Measurements from ENCODE around the gene PLXNA4. TPM values are rescaled to one million over a fixed set of nuclear protein-coding genes. Genes with fewer than 3 reads are reported as not detected.

PLXNA4 gene
- total RNA-seq, 1 donor from 2014 or later: 16.2 TPM

DNA sequence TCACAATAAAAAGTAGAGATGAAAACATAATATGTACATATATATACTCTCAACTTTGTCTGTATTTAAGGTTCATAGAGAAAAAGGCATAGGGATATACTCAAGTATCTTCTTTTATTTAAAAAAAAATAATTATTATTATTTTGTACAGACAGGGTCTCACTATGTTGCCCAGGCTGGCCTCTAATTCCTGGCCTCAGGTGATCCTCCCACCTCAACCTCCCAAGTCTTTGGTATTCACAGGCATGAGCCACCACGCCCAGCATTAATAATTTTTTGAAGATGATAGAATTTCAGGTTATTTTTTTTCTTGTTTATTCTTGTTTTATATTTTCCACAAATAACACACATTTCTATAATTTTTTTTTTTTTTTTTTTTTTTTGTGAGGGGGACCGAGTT is 113.8 kb downstream of the PLXNA4 start:
- H3K27me3 Mint-ChIP-seq (ENCODE audit: unreplicated experiment): peaks cover 3% of the 10 kb centered on the region
- no peak for DNase-seq
- no peak overlapping the region for H3K4me3 Mint-ChIP-seq (ENCODE audit: unreplicated experiment)
- H3K9me3 Mint-ChIP-seq (ENCODE audit: unreplicated experiment): peaks cover 5% of the 10 kb centered on the region
- TF ChIP-seq, protein P1, sequence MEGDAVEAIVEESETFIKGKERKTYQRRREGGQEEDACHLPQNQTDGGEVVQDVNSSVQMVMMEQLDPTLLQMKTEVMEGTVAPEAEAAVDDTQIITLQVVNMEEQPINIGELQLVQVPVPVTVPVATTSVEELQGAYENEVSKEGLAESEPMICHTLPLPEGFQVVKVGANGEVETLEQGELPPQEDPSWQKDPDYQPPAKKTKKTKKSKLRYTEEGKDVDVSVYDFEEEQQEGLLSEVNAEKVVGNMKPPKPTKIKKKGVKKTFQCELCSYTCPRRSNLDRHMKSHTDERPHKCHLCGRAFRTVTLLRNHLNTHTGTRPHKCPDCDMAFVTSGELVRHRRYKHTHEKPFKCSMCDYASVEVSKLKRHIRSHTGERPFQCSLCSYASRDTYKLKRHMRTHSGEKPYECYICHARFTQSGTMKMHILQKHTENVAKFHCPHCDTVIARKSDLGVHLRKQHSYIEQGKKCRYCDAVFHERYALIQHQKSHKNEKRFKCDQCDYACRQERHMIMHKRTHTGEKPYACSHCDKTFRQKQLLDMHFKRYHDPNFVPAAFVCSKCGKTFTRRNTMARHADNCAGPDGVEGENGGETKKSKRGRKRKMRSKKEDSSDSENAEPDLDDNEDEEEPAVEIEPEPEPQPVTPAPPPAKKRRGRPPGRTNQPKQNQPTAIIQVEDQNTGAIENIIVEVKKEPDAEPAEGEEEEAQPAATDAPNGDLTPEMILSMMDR (IDR thresholded peaks at IDR 0.05; ENCODE audit: partially characterized antibody, unreplicated experiment): no peak
- H3K36me3 Mint-ChIP-seq (ENCODE audit: unreplicated experiment): no peaks in the 10 kb centered on the region
- no peak overlapping the region for H3K27ac Mint-ChIP-seq (ENCODE audit: unreplicated experiment)
- peaks cover 14% of the 10 kb centered on the region for H3K4me1 Mint-ChIP-seq (ENCODE audit: low read depth, unreplicated experiment)

DNA sequence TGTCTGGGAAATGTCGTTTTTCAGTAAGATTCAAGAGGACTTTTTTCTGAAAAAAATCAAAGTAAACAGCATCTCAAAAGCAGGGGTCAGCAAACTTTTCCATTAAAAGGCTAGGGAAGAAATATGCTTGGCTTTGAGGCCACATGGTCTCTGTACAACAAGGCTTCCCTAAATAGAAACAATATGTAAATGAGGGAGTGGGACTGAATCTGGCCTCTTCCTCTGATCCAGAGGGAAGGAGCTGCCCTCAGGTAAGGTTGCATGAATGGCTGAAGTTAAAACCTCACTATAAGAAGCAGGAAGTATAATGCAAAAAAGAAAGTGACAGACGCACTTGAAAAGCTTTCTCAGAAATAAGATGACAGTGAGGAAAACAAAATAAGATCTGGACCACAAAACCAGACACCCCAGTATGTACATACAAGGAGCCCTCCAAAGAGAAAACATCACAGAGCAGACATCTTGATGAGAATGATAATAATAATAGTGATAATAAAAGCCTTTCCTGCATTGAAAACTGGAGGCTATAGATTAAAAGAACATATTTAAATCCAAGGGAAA is 115.2 kb downstream of the PLXNA4 start:
- TF ChIP-seq, protein P1 (IDR thresholded peaks at IDR 0.05; ENCODE audit: partially characterized antibody, unreplicated experiment): no peak
- no peak for DNase-seq
- Mint-ChIP-seq H3K36me3 (ENCODE audit: unreplicated experiment) (no peaks in the 10 kb centered on the region), H3K4me3 (ENCODE audit: unreplicated experiment) (no peak overlapping the region), H3K9me3 (ENCODE audit: unreplicated experiment) (peaks cover 5% of the 10 kb centered on the region), H3K27ac (ENCODE audit: unreplicated experiment) (no peak overlapping the region), H3K27me3 (ENCODE audit: unreplicated experiment) (peaks cover 5% of the 10 kb centered on the region), H3K4me1 (ENCODE audit: low read depth, unreplicated experiment) (peaks cover 14% of the 10 kb centered on the region)

DNA sequence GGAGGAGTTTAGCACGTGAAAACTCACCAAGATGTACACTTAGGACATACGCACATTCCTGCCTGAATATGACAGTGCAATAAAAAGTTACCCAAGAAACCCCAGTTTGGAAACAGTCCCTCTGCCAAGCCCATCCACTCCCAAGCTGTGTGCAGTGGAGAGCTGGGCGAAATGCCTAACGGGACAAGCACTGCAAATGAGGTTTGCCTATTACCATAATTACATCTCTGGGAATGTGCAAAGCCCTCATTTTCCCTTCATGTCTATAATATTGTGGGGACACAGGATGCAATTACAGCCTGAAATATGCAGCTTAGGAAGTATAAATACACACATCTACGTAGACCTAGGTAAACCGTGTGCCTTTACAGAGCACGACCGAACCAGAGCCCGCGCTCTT is 117.5 kb downstream of the PLXNA4 start:
- TF ChIP-seq, protein P1 (IDR thresholded peaks at IDR 0.05; ENCODE audit: partially characterized antibody, unreplicated experiment): no peak
- Mint-ChIP-seq H3K4me3 (ENCODE audit: unreplicated experiment) (no peak overlapping the region), H3K27ac (ENCODE audit: unreplicated experiment) (no peak overlapping the region), H3K27me3 (ENCODE audit: unreplicated experiment) (peaks cover 7% of the 10 kb centered on the region), H3K36me3 (ENCODE audit: unreplicated experiment) (no peaks in the 10 kb centered on the region), H3K4me1 (ENCODE audit: low read depth, unreplicated experiment) (peaks cover 23% of the 10 kb centered on the region), H3K9me3 (ENCODE audit: unreplicated experiment) (peaks cover 5% of the 10 kb centered on the region)
- DNase-seq: no peak

DNA sequence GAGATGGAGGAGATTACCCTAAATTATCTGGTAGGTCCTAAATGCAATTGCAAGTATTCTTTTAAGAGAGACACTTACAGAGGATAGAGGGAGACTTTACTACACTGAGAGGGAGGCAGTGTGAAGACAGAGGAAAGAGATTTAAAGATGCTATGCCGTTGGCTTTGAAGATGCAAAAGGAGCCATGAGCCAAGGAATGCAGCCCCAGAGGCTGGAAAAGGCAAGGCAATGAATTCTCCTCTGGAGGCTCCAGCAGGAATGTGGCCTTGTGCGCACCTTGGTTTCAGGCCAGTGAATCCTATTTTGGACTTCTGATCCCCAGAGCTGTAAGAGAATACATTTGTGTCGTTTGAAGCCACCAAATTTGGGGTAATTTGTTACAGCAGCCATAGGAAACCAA is 118.6 kb downstream of the PLXNA4 start:
- H3K27ac Mint-ChIP-seq (ENCODE audit: unreplicated experiment): no peak overlapping the region
- H3K27me3 Mint-ChIP-seq (ENCODE audit: unreplicated experiment): peaks cover 7% of the 10 kb centered on the region
- peaks cover 7% of the 10 kb centered on the region for H3K9me3 Mint-ChIP-seq (ENCODE audit: unreplicated experiment)
- H3K36me3 Mint-ChIP-seq (ENCODE audit: unreplicated experiment): no peaks in the 10 kb centered on the region
- peak overlapping the region; percentile 28 for H3K4me3 Mint-ChIP-seq (ENCODE audit: unreplicated experiment)
- TF ChIP-seq, protein P1 (IDR thresholded peaks at IDR 0.05; ENCODE audit: partially characterized antibody, unreplicated experiment): no peak
- peaks cover 23% of the 10 kb centered on the region for H3K4me1 Mint-ChIP-seq (ENCODE audit: low read depth, unreplicated experiment)
- DNase-seq: no peak

DNA sequence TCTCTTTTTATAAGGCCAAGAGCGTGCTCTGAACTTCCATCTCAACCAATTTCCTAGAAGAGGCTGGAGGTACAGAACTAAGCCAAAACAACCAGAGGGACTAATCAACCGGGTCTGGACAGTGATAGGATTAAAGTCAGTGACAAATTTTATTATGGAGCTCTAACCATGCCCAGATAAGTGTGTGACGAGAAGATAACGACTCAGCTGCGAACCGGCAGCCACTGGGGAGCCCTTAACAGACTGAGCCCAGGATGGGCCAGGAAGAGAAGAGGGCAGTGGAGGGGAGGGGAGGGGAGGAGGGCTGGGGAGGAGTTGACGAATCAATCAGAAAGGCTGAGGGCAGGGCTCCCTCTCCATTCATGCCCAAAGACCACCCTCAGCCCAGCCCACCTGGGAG is 119.9 kb downstream of the PLXNA4 start:
- H3K36me3 Mint-ChIP-seq (ENCODE audit: unreplicated experiment): peaks cover 4% of the 10 kb centered on the region
- no peak overlapping the region for H3K4me3 Mint-ChIP-seq (ENCODE audit: unreplicated experiment)
- H3K27ac Mint-ChIP-seq (ENCODE audit: unreplicated experiment): no peak overlapping the region
- TF ChIP-seq, protein P1 (IDR thresholded peaks at IDR 0.05; ENCODE audit: partially characterized antibody, unreplicated experiment): no peak
- H3K4me1 Mint-ChIP-seq (ENCODE audit: low read depth, unreplicated experiment): peaks cover 23% of the 10 kb centered on the region
- DNase-seq: peak; percentile 52
- peaks cover 7% of the 10 kb centered on the region for H3K9me3 Mint-ChIP-seq (ENCODE audit: unreplicated experiment)
- H3K27me3 Mint-ChIP-seq (ENCODE audit: unreplicated experiment): peaks cover 7% of the 10 kb centered on the region
